Subcutaneous adipose tissue (tissue), 4 donors: ENCODE measurements around the gene RHBDF2. TPM values are rescaled to one million over a fixed set of nuclear protein-coding genes. Genes with fewer than 3 reads are reported as not detected.

Experiments used
- total RNA-seq, 4 donors: library from RNA; depleted of rRNA; stranded (reverse); fragments of >200 nt; gene quantifications; one replicate each; pipeline ENCODE4 v1.1.0, GENCODE V29; 2016
- TF ChIP-seq, protein P1 (sequence below): fragments of 450-650 bp; IDR thresholded peaks from one replicate; pipeline ENCODE4 v1.5.1; 2016; ENCODE audit warnings: low read depth, mild to moderate bottlenecking, control low read depth, antibody characterized with exemption, moderate library complexity

The RHBDF2 gene
- total RNA-seq, 4 donors from 2014 or later = 23.2 to 68.0 (median 37.2) TPM

DNA sequence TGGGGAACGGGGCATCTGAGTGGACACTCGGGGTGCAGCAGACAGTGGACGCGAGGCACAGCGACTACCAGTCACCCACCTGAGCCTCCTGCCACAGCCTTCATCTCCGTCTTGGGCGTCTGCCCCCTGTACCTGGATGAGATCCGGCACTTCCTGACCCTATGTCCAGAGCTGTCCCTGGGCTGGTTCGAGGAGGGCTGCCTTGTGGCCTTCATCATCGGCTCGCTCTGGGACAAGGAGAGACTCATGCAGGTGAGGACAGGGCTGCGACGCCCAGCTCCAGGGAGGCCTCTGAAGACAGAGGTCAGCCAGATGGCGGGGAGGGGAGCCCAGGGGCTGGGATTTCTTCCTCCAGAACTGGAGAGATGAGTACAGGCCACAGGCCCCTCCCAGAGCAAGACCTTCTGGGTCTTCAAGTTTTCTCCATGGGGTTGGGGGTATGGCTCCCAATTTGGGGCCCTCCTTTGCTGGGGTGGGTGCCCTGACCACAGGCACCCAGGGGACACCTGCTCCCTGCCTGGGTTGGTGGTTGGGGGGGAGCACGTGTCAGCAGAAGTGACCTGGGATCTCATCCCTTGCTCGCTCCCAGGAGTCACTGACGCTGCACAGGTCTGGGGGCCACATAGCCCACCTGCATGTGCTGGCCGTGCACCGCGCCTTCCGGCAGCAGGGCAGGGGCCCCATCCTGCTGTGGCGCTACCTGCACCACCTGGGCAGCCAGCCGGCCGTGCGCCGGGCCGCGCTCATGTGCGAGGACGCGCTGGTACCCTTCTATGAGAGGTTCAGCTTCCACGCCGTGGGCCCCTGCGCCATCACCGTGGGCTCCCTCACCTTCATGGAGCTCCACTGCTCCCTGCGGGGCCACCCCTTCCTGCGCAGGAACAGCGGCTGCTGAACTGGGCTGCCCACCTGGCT is 31.9 kb downstream of the RHBDF2 start:
- TF ChIP-seq, protein P1, sequence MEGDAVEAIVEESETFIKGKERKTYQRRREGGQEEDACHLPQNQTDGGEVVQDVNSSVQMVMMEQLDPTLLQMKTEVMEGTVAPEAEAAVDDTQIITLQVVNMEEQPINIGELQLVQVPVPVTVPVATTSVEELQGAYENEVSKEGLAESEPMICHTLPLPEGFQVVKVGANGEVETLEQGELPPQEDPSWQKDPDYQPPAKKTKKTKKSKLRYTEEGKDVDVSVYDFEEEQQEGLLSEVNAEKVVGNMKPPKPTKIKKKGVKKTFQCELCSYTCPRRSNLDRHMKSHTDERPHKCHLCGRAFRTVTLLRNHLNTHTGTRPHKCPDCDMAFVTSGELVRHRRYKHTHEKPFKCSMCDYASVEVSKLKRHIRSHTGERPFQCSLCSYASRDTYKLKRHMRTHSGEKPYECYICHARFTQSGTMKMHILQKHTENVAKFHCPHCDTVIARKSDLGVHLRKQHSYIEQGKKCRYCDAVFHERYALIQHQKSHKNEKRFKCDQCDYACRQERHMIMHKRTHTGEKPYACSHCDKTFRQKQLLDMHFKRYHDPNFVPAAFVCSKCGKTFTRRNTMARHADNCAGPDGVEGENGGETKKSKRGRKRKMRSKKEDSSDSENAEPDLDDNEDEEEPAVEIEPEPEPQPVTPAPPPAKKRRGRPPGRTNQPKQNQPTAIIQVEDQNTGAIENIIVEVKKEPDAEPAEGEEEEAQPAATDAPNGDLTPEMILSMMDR = no peak

DNA sequence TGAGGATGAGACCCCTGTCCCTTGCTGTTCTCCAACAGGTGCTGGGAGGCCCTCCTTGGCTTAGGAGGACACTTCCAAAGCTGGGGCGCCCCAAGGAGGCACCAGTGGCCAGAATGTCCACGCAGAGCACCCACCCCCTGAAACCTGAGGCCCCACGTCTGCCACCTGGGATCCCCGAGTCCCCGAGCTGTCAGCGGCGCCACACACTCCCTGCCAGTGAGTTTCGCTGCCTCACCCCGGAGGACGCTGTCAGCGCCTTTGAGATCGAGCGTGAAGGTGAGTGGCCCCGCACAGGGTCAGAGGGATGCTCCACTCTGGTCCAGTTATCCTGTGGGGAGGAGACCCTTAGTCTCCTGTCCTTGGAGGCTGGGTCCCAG is 32.6 kb downstream of the RHBDF2 start:
- TF ChIP-seq, protein P1 = no peak

DNA sequence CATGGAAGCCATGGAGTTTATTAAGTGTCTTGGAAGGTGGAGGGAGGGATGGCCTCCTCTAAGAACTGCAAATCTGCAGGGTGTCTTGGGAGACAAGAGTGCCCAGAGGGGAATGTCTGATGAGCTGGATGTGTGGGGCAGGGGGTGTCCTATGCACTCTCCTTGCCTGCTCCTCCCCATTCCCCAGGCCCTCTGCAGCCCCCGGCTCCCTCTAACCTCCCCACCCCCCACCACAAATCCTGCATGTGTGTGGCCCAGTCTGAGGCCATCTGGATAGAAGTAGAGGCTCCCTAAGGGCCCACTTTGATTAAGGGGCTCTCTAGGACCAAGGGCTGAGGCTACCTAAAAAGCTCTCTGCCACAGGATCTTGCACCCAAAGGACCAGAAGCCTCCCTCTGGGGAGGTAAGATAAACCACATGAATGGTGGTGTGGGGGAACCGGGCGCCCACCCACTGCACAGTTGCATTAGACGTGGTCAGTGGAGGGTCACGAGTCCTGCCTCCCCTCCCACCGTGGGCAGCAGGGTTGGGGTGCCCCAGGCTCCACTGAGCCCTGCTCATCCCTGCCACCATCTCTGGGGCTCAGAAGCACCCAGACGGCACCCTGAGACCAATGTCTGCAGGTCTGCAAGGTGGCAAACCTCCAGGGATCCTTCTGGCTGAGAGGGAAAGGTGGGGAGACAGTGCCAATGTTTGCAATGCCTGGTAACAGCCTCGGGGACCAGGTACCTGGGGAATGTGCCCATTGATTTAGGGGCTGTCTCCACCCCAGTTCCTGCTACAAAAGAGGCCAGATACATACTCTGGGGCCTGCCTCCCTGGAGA is 33.2 kb downstream of the RHBDF2 start:
- TF ChIP-seq, protein P1 = no peak

DNA sequence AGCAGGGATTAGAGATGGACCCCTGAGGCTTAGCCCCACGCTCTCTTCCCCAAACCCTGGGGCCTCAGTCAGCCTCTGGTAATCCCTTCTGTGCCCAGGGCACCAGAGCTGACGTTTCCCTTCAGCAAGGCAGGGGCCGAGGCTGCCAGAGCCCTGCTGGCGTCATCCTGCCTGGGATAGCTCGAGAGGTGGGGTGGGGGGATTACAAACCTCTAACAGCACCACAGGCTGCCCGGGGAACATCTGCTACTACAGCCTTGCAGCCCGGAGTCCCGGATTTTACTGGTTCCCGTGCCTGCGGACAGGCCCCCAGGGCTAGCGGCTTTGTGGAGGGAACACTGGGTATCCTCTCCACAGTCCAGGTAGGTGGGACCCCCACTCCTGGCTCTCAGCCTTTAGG is 33.9 kb downstream of the RHBDF2 start, which contains the start of gene AANAT:
Gene AANAT, plus strand, starts transcription at position 238 of the 400 bp plus-strand sequence. CDS start 1,144 bp downstream, outside the sequence.
- TF ChIP-seq, protein P1 = no peak

DNA sequence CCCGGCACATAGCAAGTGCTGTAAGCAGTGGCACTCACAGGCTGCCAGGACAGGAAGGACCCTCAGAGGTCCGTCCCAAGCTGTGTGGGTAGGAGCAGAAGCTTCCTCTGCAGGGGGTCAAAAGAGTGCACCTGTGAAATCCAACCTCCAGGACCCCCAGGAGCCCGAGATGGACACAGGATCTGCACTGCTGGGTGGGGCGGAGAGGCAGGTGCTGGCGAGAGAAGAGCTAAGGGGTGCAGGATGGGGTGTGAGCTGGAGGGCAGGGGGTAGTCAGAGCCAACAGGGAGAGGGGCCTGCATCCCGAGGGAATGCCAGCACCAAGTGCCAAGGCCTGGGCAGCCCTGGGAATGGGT is 34.5 kb downstream of the RHBDF2 start:
- TF ChIP-seq, protein P1 = no peak

DNA sequence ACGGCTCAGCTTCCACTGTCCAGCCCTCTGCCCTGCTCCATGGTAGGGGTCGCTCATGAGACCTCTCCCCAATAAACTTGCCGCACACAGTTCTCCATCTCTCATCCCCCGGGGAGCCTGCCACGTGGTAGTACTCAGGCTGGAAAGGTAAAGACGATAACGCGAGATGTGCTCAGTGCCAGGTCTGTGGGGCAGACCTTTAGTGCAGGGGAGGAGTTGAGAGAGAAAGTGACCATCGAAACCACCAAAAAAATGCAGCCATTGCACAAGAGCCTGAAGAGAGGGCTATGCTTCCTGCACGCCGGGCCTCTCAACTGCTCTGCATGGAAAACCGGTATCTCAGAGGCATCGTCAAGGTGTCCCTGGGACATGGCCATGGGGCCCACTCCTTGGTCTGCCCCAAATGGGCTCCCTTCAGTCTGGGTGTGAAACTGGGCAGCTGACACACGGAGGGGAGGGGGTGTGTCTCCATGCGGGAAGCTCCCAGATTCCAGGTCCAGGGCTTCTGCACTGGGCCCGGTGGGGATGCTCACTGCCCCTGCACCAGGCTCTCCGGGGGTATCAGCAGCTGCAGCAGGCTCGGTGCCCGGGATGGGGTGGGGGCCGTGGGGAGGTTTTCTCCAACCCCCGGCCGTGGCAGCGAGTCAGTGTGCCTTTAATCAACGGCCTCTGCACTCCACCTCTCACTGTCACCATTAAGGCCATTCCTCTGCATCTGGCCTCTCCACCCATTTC is 38.5 kb downstream of the RHBDF2 start:
- TF ChIP-seq, protein P1 = no peak
